Pons (tissue), 1 donor: ENCODE results near the gene MPZL1.
"Not testable (repeated sequence)": the region's sequence is repeated elsewhere in the genome, so short reads cannot be mapped to it uniquely, and the experiment has no call there.

ENCODE experiments used
- DNase-seq: peaks from one replicate; pipeline ENCODE4 v3.0.0-alpha.2; 2016; ENCODE audit warnings: low spot score

The MPZL1 gene

GRCh38 chr1:167719715-167720421, 1.9 kb upstream of the MPZL1 start:
- DNase-seq = not testable (repeated sequence)

- DNase-seq = peak; percentile 83
Measured at GRCh38 chr1:167720965-167721616, 691 bp upstream of the MPZL1 start.

- peak; percentile 22 for DNase-seq
Measured at GRCh38 chr1:167722152-167722869, 529 bp downstream of the MPZL1 start.

- DNase-seq = no peak
Measured at GRCh38 chr1:167722870-167723251, 1.1 kb downstream of the MPZL1 start.

- no peak for DNase-seq
Measured at GRCh38 chr1:167723707-167724323, 2.0 kb downstream of the MPZL1 start.

GRCh38 chr1:167726008-167726407, 4.2 kb downstream of the MPZL1 start:
- DNase-seq = no peak

GRCh38 chr1:167728818-167729410, 7.1 kb downstream of the MPZL1 start:
- no peak for DNase-seq

GRCh38 chr1:167734227-167734626, 12.4 kb downstream of the MPZL1 start:
- DNase-seq = no peak

- DNase-seq = no peak
Measured at GRCh38 chr1:167734841-167735240, 13.1 kb downstream of the MPZL1 start.

- DNase-seq = no peak
Measured at GRCh38 chr1:167737169-167737568, 15.4 kb downstream of the MPZL1 start.

GRCh38 chr1:167738158-167738557, 16.4 kb downstream of the MPZL1 start:
- no peak for DNase-seq

GRCh38 chr1:167739752-167740151, 18.0 kb downstream of the MPZL1 start:
- no peak for DNase-seq

GRCh38 chr1:167741103-167741502, 19.3 kb downstream of the MPZL1 start:
- DNase-seq = not testable (repeated sequence)

GRCh38 chr1:167742392-167743057, 20.7 kb downstream of the MPZL1 start:
- not testable (repeated sequence) for DNase-seq

GRCh38 chr1:167744901-167745300, 23.1 kb downstream of the MPZL1 start:
- no peak for DNase-seq

- no peak for DNase-seq
Measured at GRCh38 chr1:167746013-167746672, 24.4 kb downstream of the MPZL1 start.

GRCh38 chr1:167746988-167747655, 25.3 kb downstream of the MPZL1 start:
- DNase-seq = no peak

GRCh38 chr1:167747988-167748387, 26.2 kb downstream of the MPZL1 start:
- no peak for DNase-seq

GRCh38 chr1:167748906-167749305, 27.1 kb downstream of the MPZL1 start:
- no peak for DNase-seq

- no peak for DNase-seq
Measured at GRCh38 chr1:167749741-167750140, 28.0 kb downstream of the MPZL1 start.

GRCh38 chr1:167750641-167751040, 28.9 kb downstream of the MPZL1 start:
- no peak for DNase-seq
